Mucosa of rectum (tissue), 2 donors: ENCODE results near the gene APBA1.

ENCODE experiments used
- H3K27ac ChIP-seq, 2 donors: one replicate each; pipeline ENCODE4 v1.7.0; 2013; ENCODE audit warnings: inconsistent platforms in 2 of 2, low read depth in 2 of 2, low read length in 2 of 2
- H3K27me3 ChIP-seq, 2 donors: one replicate each; pipeline ENCODE4 v1.7.0; 2013; ENCODE audit warnings: low read length in 2 of 2; ENCODE audit not compliant: control insufficient read depth in 2 of 2, insufficient read depth in 2 of 2
- H3K36me3 ChIP-seq, 2 donors: one replicate each; pipeline ENCODE4 v1.7.0; 2013; ENCODE audit warnings: low read length in 2 of 2; ENCODE audit not compliant: control insufficient read depth in 2 of 2, insufficient read depth in 2 of 2
- H3K4me1 ChIP-seq, 2 donors: one replicate each; pipeline ENCODE4 v1.7.0; 2013; ENCODE audit warnings: low read length in 2 of 2, mild to moderate bottlenecking in 1 of 2; ENCODE audit not compliant: control insufficient read depth in 2 of 2, insufficient read depth in 2 of 2
- H3K4me3 ChIP-seq, 2 donors: one replicate each; pipeline ENCODE4 v1.7.0; 2013; ENCODE audit warnings: low read length in 2 of 2
- H3K9ac ChIP-seq, 2 donors: one replicate each; pipeline ENCODE4 v1.7.0; 2013; ENCODE audit warnings: low read length in 2 of 2, low read depth in 1 of 2, mild to moderate bottlenecking in 1 of 2
- H3K9me3 ChIP-seq, 2 donors: one replicate each; pipeline ENCODE4 v1.7.0; 2013; ENCODE audit warnings: low read length in 2 of 2; ENCODE audit not compliant: control insufficient read depth in 2 of 2
- donor health status: healthy.
- donor health status: Normal muscosa, but diverticular disease.

Gene APBA1

DNA sequence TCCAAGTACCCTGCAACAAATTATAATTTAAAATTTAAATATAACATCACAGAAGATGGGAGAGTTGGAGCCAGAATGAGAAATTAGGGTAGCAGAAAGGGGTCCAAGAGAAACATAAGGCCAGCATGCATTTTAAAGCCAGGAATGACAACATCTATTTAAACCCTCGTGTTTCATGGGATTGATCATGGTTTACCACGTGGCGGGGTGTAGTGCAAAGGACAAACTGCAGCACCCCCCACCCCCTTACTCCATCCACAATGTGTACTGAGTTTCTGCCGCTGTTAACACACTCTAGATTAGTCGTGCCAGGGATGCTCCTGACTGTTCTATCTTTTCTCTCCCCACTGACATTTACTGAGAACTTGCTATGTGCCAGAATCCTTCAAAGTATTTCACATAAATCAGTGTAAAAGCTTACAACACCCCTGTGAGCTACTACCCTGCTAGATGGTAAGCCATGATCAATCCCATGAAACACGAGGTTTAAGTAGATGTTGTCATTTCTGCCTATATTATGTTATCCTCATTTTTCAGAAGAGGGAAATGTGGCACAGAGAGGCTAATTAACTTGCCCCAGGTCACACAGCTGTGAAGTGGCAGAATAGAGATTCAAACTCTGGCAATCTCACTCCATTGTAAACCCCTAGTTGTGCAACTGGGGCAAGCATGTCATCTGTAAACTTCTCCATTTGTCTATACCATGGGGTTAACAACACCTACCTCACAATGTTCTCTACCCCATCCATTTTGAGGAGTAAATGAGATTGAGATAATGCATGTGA is 210.9 kb downstream of the APBA1 start:
- no peak overlapping the region for H3K4me3 ChIP-seq
- H3K9ac ChIP-seq, result no peak overlapping the region
- H3K27ac ChIP-seq, result no peak overlapping the region
- peaks cover 0 to under 1% of the 10 kb centered on the region in 2 donors for H3K36me3 ChIP-seq
- no peaks in the 10 kb centered on the region for H3K9me3 ChIP-seq
- no peaks in the 10 kb centered on the region for H3K27me3 ChIP-seq
- H3K4me1 ChIP-seq, result no peaks in the 10 kb centered on the region

DNA sequence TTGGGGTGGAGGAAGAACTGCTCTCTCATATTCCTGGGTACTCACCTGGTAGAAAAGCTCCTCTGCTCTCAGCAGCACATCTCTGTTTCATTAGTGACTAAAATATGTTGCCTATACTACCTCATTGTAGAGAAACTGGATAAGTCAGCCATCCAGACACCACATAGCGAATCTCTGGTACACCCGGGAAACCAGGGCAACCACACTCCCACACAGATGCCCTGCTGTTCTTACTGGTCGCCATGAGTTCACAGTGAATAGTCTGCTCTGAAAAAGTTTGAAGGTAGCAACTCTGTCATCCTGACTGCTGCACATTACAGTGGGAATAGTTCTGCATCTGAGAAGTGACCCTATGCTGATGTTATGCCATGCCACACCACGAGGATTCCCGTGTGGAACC is 212.2 kb downstream of the APBA1 start:
- Histone ChIP-seq H3K27me3 (no peaks in the 10 kb centered on the region), H3K27ac (no peak overlapping the region), H3K9me3 (no peaks in the 10 kb centered on the region), H3K4me3 (no peak overlapping the region), H3K36me3 (no peaks in the 10 kb centered on the region), H3K9ac (no peak overlapping the region), H3K4me1 (no peaks in the 10 kb centered on the region)

DNA sequence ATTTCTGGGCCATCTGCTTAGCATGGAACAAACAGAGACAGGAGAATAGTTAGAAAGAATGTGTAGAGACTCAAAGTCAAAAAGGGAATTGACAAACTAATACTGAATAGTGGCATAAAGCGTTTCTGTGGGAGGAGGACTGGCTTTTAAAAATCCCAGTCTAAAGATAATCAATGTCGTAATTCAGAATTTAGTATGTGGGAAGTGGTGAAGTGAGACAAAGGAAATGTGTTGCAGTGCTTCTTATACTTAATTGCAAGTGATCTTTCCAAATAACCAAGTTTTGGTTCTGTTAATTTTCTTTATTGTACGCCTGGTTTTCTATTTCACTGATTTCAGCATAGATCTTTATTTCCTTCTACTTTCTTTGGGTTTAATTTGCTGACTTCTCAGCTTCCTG is 214.0 kb downstream of the APBA1 start:
- Histone ChIP-seq H3K27me3 (no peaks in the 10 kb centered on the region), H3K36me3 (no peaks in the 10 kb centered on the region), H3K27ac (no peak overlapping the region), H3K9me3 (no peaks in the 10 kb centered on the region), H3K4me1 (no peaks in the 10 kb centered on the region), H3K4me3 (no peak overlapping the region), H3K9ac (no peak overlapping the region)

GRCh38 chr9:69456201-69456600 is 216.0 kb downstream of the APBA1 start:
- peaks cover 0 to 3% of the 10 kb centered on the region in 2 donors for H3K36me3 ChIP-seq
- H3K27ac ChIP-seq, result no peak overlapping the region
- no peaks in the 10 kb centered on the region for H3K27me3 ChIP-seq
- H3K4me1 ChIP-seq, result no peaks in the 10 kb centered on the region
- no peak overlapping the region for H3K4me3 ChIP-seq
- no peak overlapping the region for H3K9ac ChIP-seq
- H3K9me3 ChIP-seq, result no peaks in the 10 kb centered on the region

GRCh38 chr9:69455311-69455710 is 216.9 kb downstream of the APBA1 start:
- Histone ChIP-seq H3K9me3 (no peaks in the 10 kb centered on the region), H3K4me1 (no peaks in the 10 kb centered on the region), H3K9ac (no peak overlapping the region), H3K27ac (no peak overlapping the region), H3K36me3 (peaks cover 0 to 3% of the 10 kb centered on the region in 2 donors), H3K4me3 (no peak overlapping the region), H3K27me3 (no peaks in the 10 kb centered on the region)

- no peak overlapping the region for H3K4me3 ChIP-seq
- no peaks in the 10 kb centered on the region for H3K9me3 ChIP-seq
- H3K27me3 ChIP-seq, result no peaks in the 10 kb centered on the region
- no peaks in the 10 kb centered on the region for H3K4me1 ChIP-seq
- no peak overlapping the region for H3K27ac ChIP-seq
- H3K36me3 ChIP-seq, result peaks cover 0 to 3% of the 10 kb centered on the region in 2 donors
- H3K9ac ChIP-seq, result no peak overlapping the region
These were observed 217.8 kb downstream of the APBA1 start for GRCh38 chr9:69454321-69454720.

DNA sequence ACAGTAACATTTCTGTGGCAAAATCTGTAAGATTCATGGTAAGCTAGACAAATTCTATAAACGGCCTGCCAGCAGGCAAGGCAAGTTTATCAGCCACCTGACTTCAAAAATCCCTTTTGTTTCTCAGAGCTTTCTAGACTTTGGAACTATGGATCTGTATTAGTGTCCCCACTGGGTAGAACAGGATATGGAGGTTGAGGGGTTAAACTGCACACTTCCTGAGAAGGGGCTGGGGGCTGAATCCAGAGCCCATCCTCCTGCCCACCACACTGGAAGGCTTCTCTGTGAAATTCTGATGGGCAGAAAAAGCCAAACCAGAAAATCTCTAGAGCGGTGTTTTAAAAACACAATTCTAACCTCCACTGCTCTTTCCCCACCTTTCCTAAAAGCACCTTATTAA is 218.4 kb downstream of the APBA1 start:
- Histone ChIP-seq H3K36me3 (peaks cover 0 to 3% of the 10 kb centered on the region in 2 donors), H3K4me1 (no peaks in the 10 kb centered on the region), H3K4me3 (no peak overlapping the region), H3K27me3 (no peaks in the 10 kb centered on the region), H3K27ac (no peak overlapping the region), H3K9ac (no peak overlapping the region), H3K9me3 (no peaks in the 10 kb centered on the region)

- no peaks in the 10 kb centered on the region for H3K9me3 ChIP-seq
- H3K9ac ChIP-seq, result no peak overlapping the region
- H3K4me1 ChIP-seq, result no peaks in the 10 kb centered on the region
- no peak overlapping the region for H3K27ac ChIP-seq
- H3K4me3 ChIP-seq, result no peak overlapping the region
- H3K36me3 ChIP-seq, result peaks cover 0 to 3% of the 10 kb centered on the region in 2 donors
- H3K27me3 ChIP-seq, result no peaks in the 10 kb centered on the region
These were observed 219.9 kb downstream of the APBA1 start for GRCh38 chr9:69452110-69452782.

DNA sequence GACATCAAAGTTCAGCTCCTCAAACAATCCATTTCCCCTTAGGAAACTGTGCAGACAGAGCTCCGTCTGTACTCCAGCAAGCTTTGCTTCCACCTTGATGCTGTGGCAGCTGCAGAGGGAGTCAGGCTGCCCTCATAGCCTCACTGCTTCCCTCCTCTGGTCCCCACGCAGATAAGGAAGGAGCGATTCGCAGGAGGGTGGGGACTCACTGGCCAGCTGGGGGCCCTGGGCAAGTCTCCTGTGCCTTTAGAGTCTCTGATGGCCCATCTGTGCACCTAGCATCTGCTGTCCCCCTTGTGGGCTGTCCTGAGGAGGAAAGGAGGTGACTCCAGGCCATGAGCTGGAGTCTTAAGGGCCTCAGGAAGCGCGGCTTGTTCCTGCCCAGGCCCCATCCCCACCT is 225.7 kb downstream of the APBA1 start:
- Histone ChIP-seq H3K9me3 (no peaks in the 10 kb centered on the region), H3K4me3 (no peak overlapping the region), H3K27me3 (no peaks in the 10 kb centered on the region), H3K27ac (no peak overlapping the region), H3K9ac (no peak overlapping the region), H3K4me1 (no peaks in the 10 kb centered on the region), H3K36me3 (no peaks in the 10 kb centered on the region)

DNA sequence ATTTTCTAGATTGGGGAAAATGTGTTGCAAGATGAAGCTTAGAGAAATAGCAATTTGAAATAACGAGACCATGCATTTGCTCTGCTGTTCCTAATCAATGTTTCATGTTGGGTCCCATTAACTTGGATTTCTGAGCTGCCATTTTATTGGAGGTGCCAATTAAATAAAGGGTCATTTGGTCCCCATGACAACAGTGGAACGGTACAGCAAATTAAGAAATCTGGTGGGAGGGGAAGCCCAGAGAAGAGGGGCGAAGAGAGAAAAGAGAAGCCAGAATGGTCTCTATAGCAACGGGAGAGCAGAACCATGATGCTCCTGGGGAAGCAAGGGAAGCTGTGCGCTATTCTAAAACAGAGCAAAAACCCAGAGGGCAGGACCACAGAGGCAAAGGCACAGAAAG is 226.9 kb downstream of the APBA1 start:
- Histone ChIP-seq H3K4me1 (no peaks in the 10 kb centered on the region), H3K4me3 (no peak overlapping the region), H3K27me3 (no peaks in the 10 kb centered on the region), H3K9ac (no peak overlapping the region), H3K27ac (no peak overlapping the region), H3K9me3 (no peaks in the 10 kb centered on the region), H3K36me3 (peaks cover 0 to 3% of the 10 kb centered on the region in 2 donors)
